Panc1 (cell line): ENCODE results near the gene DNAJC5G. TPM values are rescaled to one million over a fixed set of nuclear protein-coding genes. Genes with fewer than 3 reads are reported as not detected.

ENCODE experiments used
- ATAC-seq: fragments of 200-7000 bp; cut with Tn5 transposase; 2 replicates; pipeline ENCODE4 v1.9.1; 2020; ENCODE audit warnings: mild to moderate bottlenecking, moderate library complexity
- BruUV-seq: library from RNA; stranded (reverse); fragments of 400-500 nt; replicated peaks from 2 replicates; lab custom pipeline; 2021; lab: Mats Ljungman, UMichigan
- CTCF ChIA-PET: fragments of 300-600 bp; sonication (Branson Sonifier 250); formaldehyde crosslinking; loops from one replicate; lab custom pipeline; 2022; ENCODE audit warnings: antibody characterized with exemption; lab: Charles Lee
- POLR2A ChIA-PET: fragments of 300-600 bp; sonication (Branson Sonifier 250); formaldehyde crosslinking; loops from one replicate; lab custom pipeline; 2022; ENCODE audit warnings: antibody characterized with exemption; lab: Charles Lee
- DNase-seq: peaks from one replicate; pipeline ENCODE4 v3.0.0-alpha.2; 2010; ENCODE audit warnings: low read depth, low spot score
- H3K27ac ChIP-seq: 2 replicates; pipeline ENCODE4 v1.5.1; 2011; ENCODE audit warnings: mild to moderate bottlenecking, low read length, inconsistent platforms
- H3K27me3 ChIP-seq: fragments of 200-500 bp; sonication (Bioruptor generic); 2 replicates; pipeline ENCODE4 v1.6.0; 2014; ENCODE audit warnings: low read length, inconsistent platforms; ENCODE audit not compliant: control insufficient read depth, insufficient read depth
- H3K36me3 ChIP-seq: fragments of 200-500 bp; sonication (Bioruptor generic); 2 replicates; pipeline ENCODE4 v1.5.1; 2014; ENCODE audit warnings: inconsistent platforms, mild to moderate bottlenecking, low read length, moderate library complexity; ENCODE audit not compliant: control insufficient read depth, insufficient read depth
- H3K4me1 ChIP-seq: 2 replicates; pipeline ENCODE4 v1.5.1; 2011; ENCODE audit warnings: inconsistent platforms, mild to moderate bottlenecking, low read length, moderate library complexity; ENCODE audit not compliant: control insufficient read depth, insufficient read depth
- H3K4me3 ChIP-seq, 2 experiments: 2 replicates each; pipeline ENCODE4 v1.5.1; 2011 to 2012; ENCODE audit warnings: low read depth in 2 of 2, low read length in 2 of 2, mild to moderate bottlenecking in 2 of 2, inconsistent platforms in 1 of 2, moderate library complexity in 1 of 2
- H3K9me3 ChIP-seq: fragments of 200-500 bp; sonication (Bioruptor generic); 2 replicates; pipeline ENCODE4 v1.5.1; 2014; ENCODE audit warnings: low read depth, mild to moderate bottlenecking, inconsistent platforms, low read length, moderate library complexity; ENCODE audit not compliant: control insufficient read depth, insufficient read depth
- POLR2AphosphoS5 ChIP-seq: IDR thresholded peaks from 2 replicates; pipeline ENCODE4 v1.6.1; 2012; ENCODE audit warnings: mild to moderate bottlenecking, low read depth, low read length, moderate library complexity
- REST ChIP-seq, 2 experiments: IDR thresholded peaks; 2 replicates each; pipeline ENCODE4 v1.6.1; 2011 to 2012; ENCODE audit warnings: low read depth in 2 of 2, control low read depth in 1 of 2, low read length in 1 of 2, mild to moderate bottlenecking in 1 of 2, moderate library complexity in 1 of 2; ENCODE audit not compliant: insufficient read depth in 1 of 2
- SIN3A ChIP-seq: IDR thresholded peaks from 2 replicates; pipeline ENCODE4 v1.6.1; 2012; ENCODE audit warnings: low read depth, mild to moderate bottlenecking, low read length, moderate library complexity, borderline replicate concordance; ENCODE audit not compliant: insufficient read depth
- TCF7L2 ChIP-seq: IDR thresholded peaks from 2 replicates; pipeline ENCODE4 v1.6.1; 2011; ENCODE audit warnings: mild to moderate bottlenecking, low read depth, low read length, inconsistent platforms
- in situ Hi-C: cut with HindIII; loops from 2 replicates; pipeline ENCODE4 v1.10.0; 2016; ENCODE audit warnings: low sequenced_read_pairs, low pct_unique_long_range_greater_than_20kb
- intact Hi-C: fragments of 100-400 bp; cut with micrococcal nuclease; formaldehyde crosslinking; loops from one replicate; pipeline ENCODE4 v1.10.0; 2022; ENCODE audit not compliant: unreplicated experiment
- total RNA-seq: library from RNA; stranded (reverse); gene quantifications from one replicate; pipeline ENCODE4 v1.2.1, GENCODE V29; 2021; ENCODE audit not compliant: unreplicated experiment
- TF ChIP-seq, protein P1 (sequence below): fragments of 450-650 bp; IDR thresholded peaks from 2 replicates; pipeline ENCODE4 v1.5.1; 2017; ENCODE audit warnings: mild to moderate bottlenecking

The DNAJC5G gene
- total RNA-seq, 1 experiment from 2014 or later, result not detected

DNA sequence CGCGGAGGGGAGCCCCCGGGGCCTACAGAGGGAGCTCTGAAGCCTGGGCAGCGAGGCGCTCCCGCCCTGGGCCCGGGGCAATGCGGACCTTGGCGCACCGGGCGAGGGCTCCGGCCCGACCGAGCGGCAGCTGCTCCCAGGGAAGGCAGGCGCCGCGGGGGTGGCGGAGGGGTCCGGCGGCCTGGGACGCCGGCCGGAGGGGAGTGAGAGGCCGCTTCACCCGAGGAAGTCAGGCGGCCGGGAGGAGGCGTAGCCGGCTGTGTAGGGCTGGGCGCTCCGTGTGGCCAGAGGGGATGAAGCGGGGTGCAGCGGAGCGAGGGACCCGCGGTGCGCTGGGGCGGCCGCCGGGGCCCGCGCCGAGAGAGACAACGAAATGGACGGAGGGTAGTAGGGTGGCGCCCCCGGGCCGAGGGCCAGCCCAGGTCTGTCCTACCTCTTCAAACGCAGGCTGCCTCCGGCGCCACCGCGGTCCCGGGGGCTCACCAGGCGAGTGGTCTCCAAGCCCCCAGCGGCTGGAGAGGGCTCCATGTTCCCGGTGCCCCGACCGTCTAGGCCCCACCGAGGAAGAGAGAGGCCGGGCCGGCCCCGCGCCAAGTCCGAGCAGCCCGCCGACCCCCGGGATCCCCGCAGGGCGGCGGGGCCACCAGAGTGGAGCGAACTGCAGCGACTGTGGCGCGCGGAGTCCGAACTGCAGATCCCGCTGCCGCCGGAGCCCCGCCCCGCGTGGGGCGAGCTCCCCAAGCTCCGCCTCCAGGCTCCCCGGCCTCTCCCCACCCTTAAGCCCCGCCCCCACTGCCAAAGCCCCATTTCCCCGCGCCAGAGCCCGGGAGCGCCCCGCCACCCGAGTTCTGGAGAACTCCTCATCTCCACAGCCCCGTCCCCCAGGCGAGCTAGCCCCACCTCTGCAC, 12.6 kb upstream of the DNAJC5G start, which contains the start of gene SLC30A3:
TSS of gene SLC30A3 (minus strand) at position 669 of the 908 bp plus-strand sequence. CDS start at position 528, 141 bp downstream.
- ChIA-PET POLR2A (no interaction called here), CTCF (interaction anchor here (0.6 to 1.0 kb wide), 3 partner anchors 18 to 452 kb away, joined by 3 to 8 read pairs (median 5); no protein-coding TSS in a partner anchor)

GRCh38 chr2:27263287-27264252, 11.7 kb upstream of the DNAJC5G start:
- no peak for TF ChIP-seq TCF7L2
- no peak for TF ChIP-seq REST (IDR thresholded peaks at IDR 0.05; ENCODE audit: insufficient read depth in 1 of 2, low read depth in 2 of 2, low read length in 1 of 2)
- no peak for TF ChIP-seq POLR2AphosphoS5
- TF ChIP-seq SIN3A, result no peak
- TF ChIP-seq, protein P1, sequence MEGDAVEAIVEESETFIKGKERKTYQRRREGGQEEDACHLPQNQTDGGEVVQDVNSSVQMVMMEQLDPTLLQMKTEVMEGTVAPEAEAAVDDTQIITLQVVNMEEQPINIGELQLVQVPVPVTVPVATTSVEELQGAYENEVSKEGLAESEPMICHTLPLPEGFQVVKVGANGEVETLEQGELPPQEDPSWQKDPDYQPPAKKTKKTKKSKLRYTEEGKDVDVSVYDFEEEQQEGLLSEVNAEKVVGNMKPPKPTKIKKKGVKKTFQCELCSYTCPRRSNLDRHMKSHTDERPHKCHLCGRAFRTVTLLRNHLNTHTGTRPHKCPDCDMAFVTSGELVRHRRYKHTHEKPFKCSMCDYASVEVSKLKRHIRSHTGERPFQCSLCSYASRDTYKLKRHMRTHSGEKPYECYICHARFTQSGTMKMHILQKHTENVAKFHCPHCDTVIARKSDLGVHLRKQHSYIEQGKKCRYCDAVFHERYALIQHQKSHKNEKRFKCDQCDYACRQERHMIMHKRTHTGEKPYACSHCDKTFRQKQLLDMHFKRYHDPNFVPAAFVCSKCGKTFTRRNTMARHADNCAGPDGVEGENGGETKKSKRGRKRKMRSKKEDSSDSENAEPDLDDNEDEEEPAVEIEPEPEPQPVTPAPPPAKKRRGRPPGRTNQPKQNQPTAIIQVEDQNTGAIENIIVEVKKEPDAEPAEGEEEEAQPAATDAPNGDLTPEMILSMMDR, result no peak
- H3K4me1 ChIP-seq, result peaks cover 7% of the 10 kb centered on the region
- H3K9me3 ChIP-seq, result no peaks in the 10 kb centered on the region
- DNase-seq (no peak), ATAC-seq (no peak)
- BruUV-seq, result no TSS peak
- ChIA-PET POLR2A (interaction anchor here (0.5 kb wide), 1 partner anchor 9 kb away, joined by 3 read pairs; no protein-coding TSS in a partner anchor), CTCF (interaction anchor here (0.6 to 1.0 kb wide), 3 partner anchors 17 to 453 kb away, joined by 3 to 8 read pairs (median 5); no protein-coding TSS in a partner anchor)
- H3K36me3 ChIP-seq, result no peaks in the 10 kb centered on the region
- H3K4me3 ChIP-seq, result peak overlapping the region; percentile 43 to 51
- in situ Hi-C loops, result no loop called here
- intact Hi-C loops, result no loop called here
- peaks cover 27% of the 10 kb centered on the region for H3K27me3 ChIP-seq
- no peak overlapping the region for H3K27ac ChIP-seq

More for the DNA sequence above, 12.6 kb upstream of the DNAJC5G start, which contains the start of gene SLC30A3:
- H3K9me3 ChIP-seq, result no peaks in the 10 kb centered on the region
- in situ Hi-C loops, result no loop called here
- H3K4me1 ChIP-seq, result peaks cover 7% of the 10 kb centered on the region
- ATAC-seq (peak; percentile 70), DNase-seq (no peak)
- H3K4me3 ChIP-seq, result peak within 1 kb of the TSS; percentile 43 to 51
- intact Hi-C loops, result no loop called here
- TF ChIP-seq TCF7L2, result no peak
- H3K27ac ChIP-seq, result no peak within 1 kb of the TSS
- no peaks in the 10 kb centered on the region for H3K36me3 ChIP-seq
- H3K27me3 ChIP-seq, result peaks cover 27% of the 10 kb centered on the region
- no TSS peak for BruUV-seq
